CD4-positive, alpha-beta T cell treated with Interferon alpha-2 for 1 hour (primary cell): ENCODE results near the gene TIMM23.
A peak's percentile ranks its signal among the peaks of the same experiment; 100 is the strongest.
"Not testable (repeated sequence)": the region's sequence is repeated elsewhere in the genome, so short reads cannot be mapped to it uniquely, and the experiment has no call there.

ENCODE experiments used
- DNase-seq, 2 donors: peaks; one replicate each; pipeline ENCODE4 v3.0.0-alpha.2; 2020 to 2022

The TIMM23 gene

DNA sequence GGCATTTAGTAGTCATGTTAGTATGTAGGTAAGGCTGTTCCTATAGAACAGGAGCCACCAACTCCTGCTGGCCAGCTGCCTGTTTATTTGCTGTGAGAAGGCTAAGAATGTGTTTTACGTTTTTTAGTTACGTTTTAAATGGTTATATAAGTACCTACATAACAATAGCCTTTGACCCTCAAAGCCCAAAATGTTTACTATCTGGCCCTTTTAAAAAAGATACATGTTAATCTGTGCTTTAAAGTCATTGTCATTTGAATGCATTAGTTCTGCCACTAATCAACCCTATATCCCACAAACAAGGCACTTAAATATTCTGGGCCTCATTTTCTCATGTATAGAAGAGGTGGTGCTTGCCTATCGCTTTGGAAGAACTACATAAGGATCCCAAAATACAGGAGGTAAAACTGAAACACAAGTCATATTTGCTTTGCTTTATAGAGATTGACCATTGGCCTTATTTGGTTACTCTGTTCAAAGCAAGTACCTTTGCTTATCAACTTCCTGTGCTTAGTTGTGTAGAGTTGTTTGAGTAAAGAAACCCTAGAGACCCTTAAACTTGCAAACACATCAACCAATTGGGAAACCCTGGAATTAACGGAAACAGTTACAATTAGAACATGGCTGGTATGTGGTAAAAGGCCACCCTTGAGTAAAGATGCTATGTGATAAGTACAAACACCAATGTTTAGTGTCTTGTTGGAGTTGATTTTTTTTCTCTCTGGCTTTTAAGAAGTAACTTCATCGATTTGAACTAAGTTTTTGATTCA is 25.9 kb downstream of the TIMM23 start:
- DNase-seq: no peak

- DNase-seq: not testable (repeated sequence)
Observed at GRCh38 chr10:45999955-46000354, 27.7 kb downstream of the TIMM23 start.

DNA sequence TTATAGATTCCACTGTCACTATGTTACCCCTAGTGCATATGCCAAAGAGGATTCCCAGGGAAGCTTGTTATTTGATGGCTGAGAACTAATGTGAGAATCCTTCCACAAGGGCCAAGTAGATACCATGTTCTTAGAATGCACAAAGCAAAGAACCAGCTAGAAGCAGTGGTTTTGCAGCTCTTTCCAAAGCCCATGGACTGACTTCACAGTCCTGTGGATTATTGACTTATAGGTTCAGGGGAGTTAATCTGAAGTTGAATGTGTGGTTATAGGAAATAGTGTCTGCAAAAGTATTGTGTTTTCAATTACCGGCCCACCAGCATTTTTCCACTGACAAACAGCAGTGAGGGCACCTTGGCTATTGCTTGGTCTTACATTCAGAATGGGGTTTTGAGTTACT is 28.2 kb downstream of the TIMM23 start:
- no peak for DNase-seq

- no peak for DNase-seq
Observed at GRCh38 chr10:46001187-46001756, 29.0 kb downstream of the TIMM23 start.

DNA sequence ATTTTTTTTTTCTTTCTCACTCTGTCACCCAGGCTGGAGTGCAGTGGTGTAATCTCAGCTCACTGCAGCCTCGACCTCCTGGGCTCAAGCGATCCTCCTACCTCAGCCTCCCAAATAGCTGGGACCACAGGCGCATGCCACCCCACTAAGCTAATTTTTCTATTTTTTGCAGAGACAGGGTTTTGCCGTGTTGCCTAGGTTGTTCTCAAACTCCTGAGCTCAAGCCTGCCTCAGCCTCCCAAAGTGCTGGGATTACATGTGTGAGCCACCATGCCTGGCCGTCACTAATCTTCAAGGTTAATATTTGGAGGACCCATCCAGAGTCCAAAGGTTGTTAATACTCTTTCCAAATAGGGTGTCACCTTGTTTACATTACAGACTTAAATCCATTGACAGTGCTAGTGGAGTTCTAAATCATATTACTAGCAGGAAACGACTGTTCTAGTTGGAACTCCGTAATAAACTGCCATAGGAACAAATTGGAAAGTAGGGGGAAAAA is 29.9 kb downstream of the TIMM23 start:
- not testable (repeated sequence) for DNase-seq

DNA sequence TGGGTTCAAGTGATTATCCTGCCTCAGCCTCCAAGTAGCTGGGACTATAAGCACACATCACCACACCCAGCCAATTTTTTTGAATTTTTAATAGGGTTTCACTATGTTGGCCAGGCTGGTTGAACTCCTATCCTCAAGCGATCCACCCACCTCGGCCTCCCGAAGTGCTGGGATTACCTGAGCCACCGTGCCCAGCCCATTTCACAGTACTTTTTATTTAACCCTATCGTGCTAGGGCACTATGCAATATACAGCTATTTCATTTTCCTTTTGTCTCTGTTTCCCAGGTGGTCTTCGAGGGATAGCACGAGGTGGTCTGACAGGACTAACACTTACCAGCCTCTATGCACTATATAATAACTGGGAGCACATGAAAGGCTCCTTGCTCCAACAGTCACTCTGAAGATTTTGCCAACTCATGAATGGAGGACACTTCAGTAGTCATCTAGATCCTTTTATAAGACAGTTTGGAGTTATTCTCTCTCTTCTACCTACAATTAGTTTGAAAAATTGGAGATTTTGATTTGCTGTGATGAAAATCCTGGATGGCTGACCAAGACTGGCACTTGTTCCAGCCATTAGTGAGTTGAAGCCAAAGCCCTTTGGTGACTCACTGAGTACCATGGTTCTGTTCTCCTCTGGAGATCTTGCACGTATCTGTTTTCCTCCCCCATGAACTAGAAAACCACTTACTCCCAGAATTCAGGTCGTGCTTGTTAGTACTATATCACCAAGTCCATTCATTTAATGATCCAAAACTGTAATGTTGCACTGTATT is 30.8 kb downstream of the TIMM23 start:
- no peak for DNase-seq

DNA sequence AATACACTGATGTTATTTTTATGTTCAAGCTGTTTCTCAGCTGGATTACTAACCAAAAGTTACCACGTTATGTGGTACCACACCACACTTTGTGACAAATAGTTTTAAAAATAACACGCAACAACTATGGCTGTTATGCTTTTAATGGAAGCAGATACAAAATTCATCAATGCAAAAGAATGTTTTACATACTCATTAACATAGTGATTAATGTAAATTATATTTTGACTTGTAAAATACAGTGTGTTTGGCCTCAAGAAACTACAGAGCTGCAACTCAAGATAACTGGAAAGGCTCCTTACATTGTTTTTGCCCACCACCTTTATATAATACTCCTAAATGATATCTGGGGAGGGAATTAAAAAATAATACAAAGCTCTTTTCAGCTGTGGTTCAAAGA is 32.7 kb downstream of the TIMM23 start:
- DNase-seq: no peak

DNA sequence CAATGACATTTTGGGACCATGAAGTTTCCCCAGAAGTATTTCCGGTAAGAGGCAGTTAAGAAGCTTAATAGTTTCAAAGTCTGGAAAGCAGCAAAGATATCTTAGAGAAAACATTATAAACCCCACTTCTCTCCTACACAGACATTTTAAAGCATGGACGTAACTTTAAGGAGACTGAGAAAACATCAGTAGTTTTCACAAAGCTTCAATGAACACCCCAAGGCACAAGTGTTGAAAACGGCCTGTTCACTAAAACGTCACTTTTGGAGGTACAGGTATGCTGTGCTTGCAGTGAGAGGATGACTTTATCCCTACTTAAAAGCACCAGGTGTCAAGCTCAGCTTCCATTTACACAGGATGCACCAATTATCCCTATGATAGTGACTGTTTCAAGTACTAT is 33.1 kb downstream of the TIMM23 start:
- no peak for DNase-seq

GRCh38 chr10:46006219-46006618 is 33.9 kb downstream of the TIMM23 start:
- DNase-seq: no peak

DNA sequence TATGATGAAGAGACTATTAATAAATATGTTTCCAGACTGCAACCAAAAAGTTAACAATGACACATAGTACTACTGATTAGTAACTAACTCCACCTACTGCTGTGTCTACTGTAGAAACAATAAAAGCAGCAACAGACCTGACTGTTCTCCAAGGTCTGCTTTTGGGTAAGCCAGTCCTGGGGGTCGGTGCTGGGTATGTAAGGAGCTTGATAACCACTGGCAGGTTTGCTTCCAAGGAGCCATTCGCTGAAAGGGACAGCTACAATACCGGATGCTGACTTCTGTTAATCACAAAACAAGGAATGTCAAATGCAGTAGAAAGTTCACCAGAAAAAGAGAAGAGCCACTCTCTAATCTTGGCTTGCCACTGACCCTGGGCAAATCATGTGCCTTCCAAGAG is 40.5 kb downstream of the TIMM23 start:
- no peak for DNase-seq

DNA sequence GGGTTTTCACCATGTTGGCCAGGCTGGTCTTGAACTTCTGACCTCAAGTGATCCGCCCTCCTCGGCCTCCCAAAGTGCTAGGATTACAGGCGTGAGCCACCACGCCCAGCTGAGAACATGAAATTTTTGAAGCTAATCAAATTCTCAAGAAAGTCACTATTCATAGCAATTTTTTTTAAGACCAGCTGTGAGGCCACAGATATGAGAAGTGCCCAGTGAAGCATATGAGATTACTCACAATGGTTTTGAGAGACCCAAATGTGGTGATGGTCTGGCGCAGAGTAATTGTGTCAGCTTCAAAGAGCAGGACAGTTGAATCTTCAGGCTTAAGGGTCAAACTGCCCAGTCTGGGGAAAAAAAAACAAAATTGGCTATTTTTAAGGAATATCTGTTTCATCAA is 41.9 kb downstream of the TIMM23 start:
- no peak for DNase-seq

DNA sequence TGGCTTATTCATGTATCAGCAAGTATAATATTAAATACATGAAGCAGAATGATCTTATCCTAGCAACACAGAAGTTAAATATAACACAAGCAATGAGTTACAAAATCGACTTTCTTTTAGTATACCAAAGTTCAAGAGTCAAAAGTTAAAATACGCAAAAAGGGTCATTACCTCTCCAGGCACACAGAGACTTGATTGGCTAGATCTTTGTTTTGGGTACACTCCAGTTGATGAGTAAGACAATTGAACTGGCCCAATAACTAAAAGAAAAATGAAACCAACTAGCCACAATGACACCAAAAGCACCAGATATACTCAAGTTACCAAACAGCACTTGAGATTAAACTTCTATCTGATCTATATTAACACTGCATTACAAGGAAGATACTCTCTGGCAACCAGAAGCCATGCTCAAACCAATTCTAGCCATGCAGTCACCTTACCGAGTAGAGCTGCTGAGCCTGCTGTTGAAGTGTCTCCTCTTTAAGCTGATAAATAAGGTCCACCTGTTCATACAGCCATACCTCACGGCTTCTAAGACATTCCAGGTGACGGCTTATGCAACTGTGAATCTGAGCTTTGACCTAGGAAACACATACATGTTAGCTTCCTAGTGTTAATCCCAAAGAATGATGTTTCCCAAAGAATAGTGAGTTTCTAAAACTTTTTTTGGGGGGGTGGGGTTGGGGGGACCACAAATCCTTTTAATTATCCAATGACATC is 42.6 kb downstream of the TIMM23 start:
- DNase-seq: no peak

DNA sequence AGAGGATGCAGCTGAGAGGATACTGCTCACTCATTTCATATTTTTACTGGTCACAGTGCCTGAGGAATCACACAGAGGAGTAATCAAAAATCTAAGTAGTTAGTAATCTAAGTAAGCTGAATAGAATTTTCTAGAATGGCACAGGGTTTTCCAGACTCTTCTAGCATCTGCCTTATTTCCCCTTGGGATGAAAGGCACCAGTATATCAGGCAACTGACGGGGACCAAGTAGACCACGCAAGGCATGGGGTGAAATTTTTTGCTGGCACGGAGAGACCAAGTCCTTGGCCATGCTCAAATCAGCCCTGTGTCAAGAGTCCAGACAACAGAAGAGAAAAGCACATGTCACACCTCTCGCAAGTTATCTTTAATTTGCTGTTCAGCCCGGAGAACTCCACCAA is 43.9 kb downstream of the TIMM23 start:
- no peak for DNase-seq

- DNase-seq: no peak
Observed at GRCh38 chr10:46016811-46017210, 44.5 kb downstream of the TIMM23 start.

- DNase-seq: no peak
Observed at GRCh38 chr10:46017733-46018132, 45.4 kb downstream of the TIMM23 start.

- no peak for DNase-seq
Observed at GRCh38 chr10:46018453-46019176, 46.3 kb downstream of the TIMM23 start.

DNA sequence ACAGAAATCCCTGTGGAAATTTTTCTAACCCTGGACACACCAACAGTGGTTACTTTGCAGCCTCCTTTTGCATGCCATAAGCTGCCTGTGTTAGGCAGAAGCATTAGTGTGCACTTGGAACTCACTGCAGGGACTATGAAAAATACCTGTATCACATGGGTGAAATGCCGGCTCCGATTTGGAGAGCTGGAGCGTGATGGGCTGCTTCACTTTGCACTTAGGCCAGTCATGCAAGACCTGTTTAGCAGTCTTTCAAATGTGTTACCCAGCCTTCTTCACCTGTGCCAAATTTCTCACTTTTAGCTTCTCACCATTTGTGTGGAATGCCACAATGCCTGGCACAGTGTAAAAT is 46.9 kb downstream of the TIMM23 start:
- DNase-seq: no peak

DNA sequence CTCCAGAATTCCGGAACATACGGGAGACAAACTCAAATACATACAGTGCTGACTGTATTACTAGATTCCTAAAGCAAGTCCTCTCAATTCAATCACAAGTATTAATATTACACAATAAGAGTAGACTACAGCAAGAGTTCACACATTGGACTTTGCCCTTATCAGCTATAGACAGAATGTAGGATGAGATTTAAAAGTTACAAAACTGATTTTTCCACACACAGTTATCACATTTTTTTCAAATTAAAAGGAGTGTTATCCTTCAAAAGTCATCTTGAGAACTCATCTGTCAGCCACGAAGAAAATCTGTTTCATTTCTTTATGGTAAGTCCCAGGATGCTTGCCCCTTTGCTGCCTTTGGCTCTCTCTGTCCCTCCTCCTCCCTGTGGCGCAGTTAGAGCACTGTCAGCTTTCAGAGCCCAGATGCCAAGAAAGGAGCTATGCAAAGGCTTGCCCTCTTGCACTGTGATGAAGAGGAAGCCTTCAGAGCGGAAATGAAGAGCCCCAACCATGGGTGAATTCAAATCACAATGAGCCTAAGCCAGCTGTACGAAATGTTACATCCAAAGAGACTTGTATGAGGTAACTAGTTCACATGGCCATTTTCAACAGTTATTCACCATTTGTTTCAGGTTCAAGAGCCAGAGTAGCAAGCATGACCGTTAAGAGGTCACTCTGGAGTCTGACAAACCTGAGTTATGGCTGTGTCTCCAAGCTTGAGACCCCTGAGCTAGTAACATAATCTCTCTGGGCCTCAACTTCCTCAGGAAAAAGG is 47.5 kb downstream of the TIMM23 start:
- peak; percentile 28 to 32 for DNase-seq

GRCh38 chr10:46020344-46020657 is 48.0 kb downstream of the TIMM23 start:
- no peak for DNase-seq

GRCh38 chr10:46022978-46023702 is 50.9 kb downstream of the TIMM23 start:
- DNase-seq: peak; percentile 82 to 85

DNA sequence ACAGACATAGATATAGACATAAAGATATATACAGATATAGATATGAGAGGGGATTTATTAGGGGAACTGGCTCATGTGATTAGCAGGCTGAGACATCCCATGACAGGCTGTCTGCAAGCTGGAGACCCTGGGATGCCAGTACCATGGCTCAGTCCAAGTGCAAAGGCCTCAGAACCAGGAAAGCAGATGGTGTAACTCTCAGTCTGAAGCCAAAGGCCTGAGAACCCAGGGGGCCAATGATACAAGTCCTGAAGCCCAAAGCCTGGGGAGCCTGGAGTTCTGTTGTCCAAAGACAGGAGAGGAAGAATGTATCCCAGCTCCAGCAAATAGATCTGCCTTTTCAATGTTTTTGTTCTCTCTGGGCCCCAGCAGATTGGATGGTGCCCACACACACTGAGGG is 52.7 kb downstream of the TIMM23 start:
- DNase-seq: no peak
